GDM1 (cell line): Measurements from ENCODE around the gene TMEM98.
"Not testable (repeated sequence)": the region's sequence is repeated elsewhere in the genome, so short reads cannot be mapped to it uniquely, and the experiment has no call there.

ENCODE experiments used
- DNase-seq: peaks from one replicate; lab custom pipeline; 2025; lab: John Stamatoyannopoulos, UW

Gene TMEM98

GRCh38 chr17:32943206-32943605 lies 15.3 kb downstream of the TMEM98 start:
- DNase-seq: no peak

- no peak for DNase-seq
Observed at GRCh38 chr17:32943647-32944191, 15.8 kb downstream of the TMEM98 start.

- DNase-seq: no peak
Observed at GRCh38 chr17:32944248-32945020, 16.5 kb downstream of the TMEM98 start.

GRCh38 chr17:32946375-32947135 lies 18.6 kb downstream of the TMEM98 start:
- no peak for DNase-seq

- DNase-seq: no peak
Observed at GRCh38 chr17:32947736-32948135, 19.8 kb downstream of the TMEM98 start.

- DNase-seq: no peak
Observed at GRCh38 chr17:32949181-32949580, 21.2 kb downstream of the TMEM98 start.

GRCh38 chr17:32952491-32952890 lies 24.5 kb downstream of the TMEM98 start:
- not testable (repeated sequence) for DNase-seq

GRCh38 chr17:32953045-32953444 lies 25.1 kb downstream of the TMEM98 start:
- no peak for DNase-seq

GRCh38 chr17:32953857-32954256 lies 25.9 kb downstream of the TMEM98 start:
- no peak for DNase-seq

GRCh38 chr17:32954477-32954876 lies 26.5 kb downstream of the TMEM98 start:
- no peak for DNase-seq

GRCh38 chr17:32955155-32955554 lies 27.2 kb downstream of the TMEM98 start:
- no peak for DNase-seq

- no peak for DNase-seq
Observed at GRCh38 chr17:32956240-32956970, 28.5 kb downstream of the TMEM98 start.

GRCh38 chr17:32958418-32958817 lies 30.5 kb downstream of the TMEM98 start:
- DNase-seq: no peak

- no peak for DNase-seq
Observed at GRCh38 chr17:32960815-32961214, 32.9 kb downstream of the TMEM98 start.

- DNase-seq: no peak
Observed at GRCh38 chr17:32962320-32962711, 34.4 kb downstream of the TMEM98 start.

- no peak for DNase-seq
Observed at GRCh38 chr17:32964541-32964940, 36.6 kb downstream of the TMEM98 start.

- not testable (repeated sequence) for DNase-seq
Observed at GRCh38 chr17:32969231-32969630, 41.3 kb downstream of the TMEM98 start.

GRCh38 chr17:32970281-32970680 lies 42.3 kb downstream of the TMEM98 start:
- DNase-seq: no peak

- DNase-seq: no peak
Observed at GRCh38 chr17:32971171-32971570, 43.2 kb downstream of the TMEM98 start.

GRCh38 chr17:32976131-32976530 lies 48.2 kb downstream of the TMEM98 start:
- DNase-seq: no peak

- no peak for DNase-seq
Observed at GRCh38 chr17:32976605-32977004, 48.7 kb downstream of the TMEM98 start.

GRCh38 chr17:32980230-32980629 lies 52.3 kb downstream of the TMEM98 start:
- no peak for DNase-seq
